Measurements from ENCODE around the gene HOXD13.

- TF ChIP-seq FOXK2 (IDR thresholded peaks at IDR 0.05) (no peak), PHF5A (CRISPR knock-in tag; IDR thresholded peaks at IDR 0.05; ENCODE audit: low read depth, unreplicated experiment) (no peak), MEIS2 (CRISPR knock-in tag; IDR thresholded peaks at IDR 0.05) (no peak), CTCF (CRISPR knock-in tag; IDR thresholded peaks at IDR 0.05) (no peak), DNMT1 (CRISPR knock-in tag; IDR thresholded peaks at IDR 0.05) (no peak), GABPA (IDR thresholded peaks at IDR 0.05; ENCODE audit: low read depth, low read length) (no peak), GABPA (CRISPR knock-in tag; IDR thresholded peaks at IDR 0.05; ENCODE audit: low read depth) (no peak), SIN3A (IDR thresholded peaks at IDR 0.05; ENCODE audit: borderline replicate concordance, low read depth, low read length) (no peak), ZFP91 (CRISPR knock-in tag; IDR thresholded peaks at IDR 0.05; ENCODE audit: borderline replicate concordance) (no peak), CENPT (CRISPR knock-in tag; IDR thresholded peaks at IDR 0.05; ENCODE audit: low read depth) (no peak), ZBTB1 (CRISPR knock-in tag; IDR thresholded peaks at IDR 0.05; ENCODE audit: borderline replicate concordance) (no peak), NR2C2 (CRISPR knock-in tag; IDR thresholded peaks at IDR 0.05; ENCODE audit: borderline replicate concordance) (no peak)
Measured at GRCh38 chr2:176094349-176094748, 1.8 kb downstream of the HOXD13 start.

Data from HepG2 (cell line).